PFSK-1 (cell line): Measurements from ENCODE around the gene ZMAT5.

ENCODE experiments used
- POLR2AphosphoS5 ChIP-seq: IDR thresholded peaks from 2 replicates; pipeline ENCODE4 v1.6.1; 2012; ENCODE audit warnings: low read depth, mild to moderate bottlenecking, control low read depth, low read length, moderate library complexity
- REST ChIP-seq, 2 experiments: IDR thresholded peaks; 2 replicates each; pipeline versions ENCODE4 v1.6.1 to v1.8.0; 2011 to 2012; ENCODE audit warnings: low read depth in 2 of 2, low read length in 2 of 2, control low read depth in 1 of 2, inconsistent platforms in 1 of 2, mild to moderate bottlenecking in 1 of 2, moderate library complexity in 1 of 2; ENCODE audit not compliant: insufficient read depth in 1 of 2
- SIN3A ChIP-seq: IDR thresholded peaks from 2 replicates; pipeline ENCODE4 v1.6.1; 2012; ENCODE audit warnings: mild to moderate bottlenecking, low read length, moderate library complexity, borderline replicate concordance; ENCODE audit not compliant: insufficient read depth

GRCh38 chr22:29750029-29750428, 16.8 kb downstream of the ZMAT5 start:
- TF ChIP-seq SIN3A (no peak), POLR2AphosphoS5 (no peak), REST (IDR thresholded peaks at IDR 0.05; ENCODE audit: insufficient read depth in 1 of 2, low read depth in 2 of 2, low read length in 2 of 2) (no peak)
